K562 (cell line): Measurements from ENCODE around the gene KCND1. TPM values are rescaled to one million over a fixed set of nuclear protein-coding genes. Genes with fewer than 3 reads are reported as not detected.

Experiments
- ATAC-seq: fragments of 200-7000 bp; cut with Tn5 transposase; 3 replicates; pipeline ENCODE4 v1.9.1; 2020; ENCODE audit warnings: moderate library complexity
- BruUV-seq: library from RNA; stranded (reverse); fragments of 400-500 nt; replicated peaks from 2 replicates; lab custom pipeline; 2021; lab: Mats Ljungman, UMichigan
- CTCF ChIA-PET: fragments of 300-600 bp; formaldehyde crosslinking; extraction: SDS; loops from one replicate; lab custom pipeline; 2021; ENCODE audit warnings: low intra/inter-chr PET ratio; lab: Yijun Ruan, JAX
- POLR2A ChIA-PET: fragments of 300-600, 350-650 bp; sonication (Branson Sonifier 250); formaldehyde crosslinking; extraction: SDS; loops from one replicate; lab custom pipeline; 2021; ENCODE audit warnings: antibody characterized with exemption, inconsistent platforms; lab: Yijun Ruan, JAX
- DNase-seq, 4 experiments: peaks; one replicate each; pipeline versions ENCODE4 v3.0.0 to v3.0.0-alpha.2; 2011 to 2018; ENCODE audit warnings: low spot score in 3 of 4, mixed read lengths in 3 of 4; ENCODE audit errors: extremely low read depth in 1 of 4
- FAIRE-seq: peaks from 2 replicates; lab custom pipeline; 2011; peaks lifted over from hg19 to GRCh38; lab: Jason Lieb, UNC
- H2AFZ ChIP-seq: 2 replicates; pipeline ENCODE4 v1.6.0; 2011; ENCODE audit warnings: low read depth, low read length, control low read depth, inconsistent platforms
- H3K27ac ChIP-seq: fragments of 200-600 bp; 3 replicates; pipeline ENCODE4 v1.8.0; 2011; ENCODE audit warnings: low read depth, mild to moderate bottlenecking, control low read depth, inconsistent platforms, low read length, moderate library complexity, mixed read lengths; ENCODE audit errors: extremely low read depth
- H3K27me3 ChIP-seq, 2 experiments: fragments of 300-600 bp in 1 of 2; 2 replicates in 1 of 2; 3 replicates in 1 of 2; pipeline versions ENCODE4 v1.6.0 to v1.8.0; 2011; ENCODE audit warnings: inconsistent platforms in 2 of 2, low read length in 2 of 2, mild to moderate bottlenecking in 1 of 2, mixed read lengths in 1 of 2, moderate library complexity in 1 of 2; ENCODE audit not compliant: control insufficient read depth in 2 of 2, insufficient read depth in 2 of 2
- H3K36me3 ChIP-seq: fragments of 300-600 bp; 3 replicates; pipeline ENCODE4 v1.8.0; 2011; ENCODE audit warnings: mild to moderate bottlenecking, low read length, inconsistent platforms; ENCODE audit not compliant: control insufficient read depth, insufficient read depth
- H3K4me1 ChIP-seq, 2 experiments: fragments of 200-600 bp in 1 of 2; replicated peaks in 1 of 2; 2 replicates in 1 of 2; 3 replicates in 1 of 2; pipeline versions ENCODE4 v1.5.1 to v1.8.0; 2011; ENCODE audit warnings: inconsistent platforms in 2 of 2, low read length in 2 of 2, mild to moderate bottlenecking in 1 of 2, mixed read lengths in 1 of 2, moderate library complexity in 1 of 2; ENCODE audit not compliant: control insufficient read depth in 2 of 2, insufficient read depth in 2 of 2
- H3K4me2 ChIP-seq: 2 replicates; pipeline ENCODE4 v1.6.1; 2011; ENCODE audit warnings: low read length, control low read depth, inconsistent platforms, mixed read lengths; ENCODE audit not compliant: insufficient read depth
- H3K4me3 ChIP-seq: fragments of 200-600 bp; sonication (generic), shearing (Covaris generic); 2 replicates; pipeline ENCODE4 v1.5.1; 2016; ENCODE audit warnings: control low read depth, inconsistent platforms
- H3K79me2 ChIP-seq: fragments of 200-600 bp; 3 replicates; pipeline ENCODE4 v1.8.0; 2011; ENCODE audit warnings: low read length, inconsistent platforms; ENCODE audit not compliant: control insufficient read depth, insufficient read depth
- H3K9ac ChIP-seq, 2 experiments: 2 replicates each; pipeline versions ENCODE4 v1.6.0 to v1.6.1; 2011; ENCODE audit warnings: low read depth in 2 of 2, low read length in 2 of 2, control low read depth in 1 of 2, inconsistent platforms in 1 of 2, mild to moderate bottlenecking in 1 of 2, mixed read lengths in 1 of 2; ENCODE audit not compliant: insufficient read depth in 1 of 2
- H3K9me1 ChIP-seq: one replicate; pipeline ENCODE4 v1.6.0; 2011; ENCODE audit warnings: inconsistent platforms, mild to moderate bottlenecking, low read length, moderate library complexity; ENCODE audit not compliant: control insufficient read depth, insufficient read depth
- H3K9me3 ChIP-seq: replicated peaks from 2 replicates; pipeline ENCODE4 v1.5.1; 2011; ENCODE audit warnings: low read depth, low read length, inconsistent platforms; ENCODE audit not compliant: control insufficient read depth, insufficient read depth
- H4K20me1 ChIP-seq: replicated peaks from 2 replicates; pipeline ENCODE4 v1.6.1; 2011; ENCODE audit warnings: low read length, inconsistent platforms, mixed read lengths; ENCODE audit not compliant: control insufficient read depth, insufficient read depth
- EHMT2 ChIP-seq: fragments of 450-650 bp; IDR thresholded peaks from 2 replicates; pipeline ENCODE4 v1.6.1; 2018; ENCODE audit warnings: antibody characterized with exemption
- MIER1 ChIP-seq: fragments of 450-650 bp; IDR thresholded peaks from 2 replicates; pipeline ENCODE4 v1.6.1; 2016; ENCODE audit warnings: antibody characterized with exemption, mild to moderate bottlenecking, low read depth
- MYNN ChIP-seq, 2 experiments: sonication (generic); formaldehyde crosslinking in 1 of 2; IDR thresholded peaks; 2 replicates each; pipeline versions ENCODE4 v1.5.0 to v1.6.1; 2016 to 2020; ENCODE audit warnings: antibody characterized with exemption in 1 of 2, missing genetic modification reagents in 1 of 2
- NCOA1 ChIP-seq: fragments of 450-650 bp; IDR thresholded peaks from 2 replicates; pipeline ENCODE4 v1.6.1; 2016; ENCODE audit warnings: low read depth
- PRMT5 ChIP-seq: sonication (generic); formaldehyde crosslinking; IDR thresholded peaks from 2 replicates; pipeline ENCODE4 v1.5.0; 2020; ENCODE audit warnings: missing genetic modification reagents
- SIN3A ChIP-seq, 2 experiments: fragments of 150-350 bp in 1 of 2; IDR thresholded peaks; 2 replicates each; pipeline ENCODE4 v1.6.1; 2011 to 2016; ENCODE audit warnings: borderline replicate concordance in 2 of 2, low read depth in 2 of 2, low read length in 2 of 2, mild to moderate bottlenecking in 2 of 2, moderate library complexity in 2 of 2; ENCODE audit not compliant: control insufficient read depth in 1 of 2
- YBX1 ChIP-seq: fragments of 450-650 bp; IDR thresholded peaks from 2 replicates; pipeline ENCODE4 v1.7.1; 2016; ENCODE audit warnings: mild to moderate bottlenecking
- ZNF785 ChIP-seq: fragments of 250-450 bp; sonication (Bioruptor Pico); IDR thresholded peaks from 2 replicates; pipeline ENCODE4 v1.4.0; 2020; ENCODE audit warnings: mild to moderate bottlenecking
- WGBS: fragments of 100-300 bp; shearing (Covaris generic); methylation state at CpG from one replicate; pipeline ENCODE4 v1.1.6; 2016; ENCODE audit warnings: low coverage, mixed read lengths; ENCODE audit not compliant: insufficient coverage; ENCODE audit errors: missing lambda C conversion rate; 5-methylcytosine and 5-hydroxymethylcytosine counted together
- in situ Hi-C: fragments of 300-500 bp; cut with MboI; formaldehyde crosslinking; loops from 4 replicates; pipeline ENCODE4 v1.15.0; 2018; ENCODE audit warnings: inconsistent platforms, mixed read lengths
- intact Hi-C: fragments of 100-400 bp; cut with micrococcal nuclease; formaldehyde crosslinking; loops from 2 replicates; pipeline ENCODE4 v1.14.2; 2022
- polyA plus RNA-seq, 8 experiments: library from polyadenylated mRNA; depleted of rRNA in 4 of 8; stranded (reverse) in 5 of 8; unstranded in 3 of 8; fragments of >200 nt; fragmentation: Nextera tagmentation in 2 of 8; fragmentation: Illumina TruSeq in 1 of 8; extraction: Ambion mirVana in 2 of 8; extraction: Trizol in 1 of 8; gene quantifications; 2 replicates each; pipeline versions ENCODE4 v1.2.1 to v1.2.3, GENCODE V29; 2011 to 2014; ENCODE audit warnings: inconsistent platforms in 1 of 8, missing spikeins in 1 of 8
- total RNA-seq, 7 experiments: library from RNA; depleted of rRNA in 6 of 7; stranded (reverse); fragments of >200 nt in 6 of 7; fragmentation: Illumina TruSeq in 2 of 7; extraction: Trizol in 2 of 7; gene quantifications; 2 replicates each; pipeline versions ENCODE4 v1.2.1 to v1.2.3, GENCODE V29; 2011 to 2021; ENCODE audit warnings: low replicate concordance in 1 of 7
- TF ChIP-seq, protein P1 (sequence below), 2 experiments: fragments of 450-650 bp; formaldehyde crosslinking in 1 of 2; IDR thresholded peaks; 2 replicates each; pipeline versions ENCODE4 v1.4.0 to v1.6.1; 2014 to 2020; ENCODE audit warnings: mild to moderate bottlenecking in 2 of 2, borderline replicate concordance in 1 of 2, low read depth in 1 of 2
- TF ChIP-seq, protein P2 (sequence below): fragments of 200-800 bp; sonication (Bioruptor generic); IDR thresholded peaks from 2 replicates; pipeline ENCODE4 v1.6.1; 2017; ENCODE audit warnings: missing genetic modification characterization, missing compliant biosample characterization

The KCND1 gene
- total and polyA plus RNA-seq, 9 of the 15 experiments (the other 6 are each of a cell fraction or from before 2014, with no cell fraction given) = 0.06 to 0.83 (median 0.39) TPM; not detected in 1

GRCh38 chrX:48996969-48997368 lies 25.3 kb upstream of the KCND1 start:
- no TSS peak for BruUV-seq
- H4K20me1 ChIP-seq = no peaks in the 10 kb centered on the region
- ATAC-seq (no peak; the same call in 2 of the 3 replicates), DNase-seq (peak; percentile 31 to 61 (median 56)), FAIRE-seq (no peak)
- WGBS = 34% methylated on average over 4 of the region's 6 CpGs
- peaks cover 0 to 3% of the 10 kb centered on the region in 2 experiments; a peak in 2 of 5 replicates for H3K4me1 ChIP-seq
- H3K4me3 ChIP-seq = no peak overlapping the region
- peaks cover 51% of the 10 kb centered on the region; the same call in 2 of the 3 replicates for H3K36me3 ChIP-seq
- CTCF ChIA-PET = no interaction called here
- H2AFZ ChIP-seq = no peak overlapping the region
- no peaks in the 10 kb centered on the region for H3K27me3 ChIP-seq
- no peak overlapping the region for H3K9ac ChIP-seq
- H3K79me2 ChIP-seq = peaks cover 15% of the 10 kb centered on the region
- intact Hi-C loops = no loop called here
- in situ Hi-C loops = no loop called here
- no peak overlapping the region for H3K27ac ChIP-seq
- POLR2A ChIA-PET = interaction anchor here (1.2 kb wide), 1 partner anchor 39 kb away, joined by 3 read pairs; no protein-coding TSS in a partner anchor
- H3K9me1 ChIP-seq = no peaks in the 10 kb centered on the region
- H3K9me3 ChIP-seq = no peaks in the 10 kb centered on the region
- no peak overlapping the region for H3K4me2 ChIP-seq
- TF ChIP-seq, protein P1, sequence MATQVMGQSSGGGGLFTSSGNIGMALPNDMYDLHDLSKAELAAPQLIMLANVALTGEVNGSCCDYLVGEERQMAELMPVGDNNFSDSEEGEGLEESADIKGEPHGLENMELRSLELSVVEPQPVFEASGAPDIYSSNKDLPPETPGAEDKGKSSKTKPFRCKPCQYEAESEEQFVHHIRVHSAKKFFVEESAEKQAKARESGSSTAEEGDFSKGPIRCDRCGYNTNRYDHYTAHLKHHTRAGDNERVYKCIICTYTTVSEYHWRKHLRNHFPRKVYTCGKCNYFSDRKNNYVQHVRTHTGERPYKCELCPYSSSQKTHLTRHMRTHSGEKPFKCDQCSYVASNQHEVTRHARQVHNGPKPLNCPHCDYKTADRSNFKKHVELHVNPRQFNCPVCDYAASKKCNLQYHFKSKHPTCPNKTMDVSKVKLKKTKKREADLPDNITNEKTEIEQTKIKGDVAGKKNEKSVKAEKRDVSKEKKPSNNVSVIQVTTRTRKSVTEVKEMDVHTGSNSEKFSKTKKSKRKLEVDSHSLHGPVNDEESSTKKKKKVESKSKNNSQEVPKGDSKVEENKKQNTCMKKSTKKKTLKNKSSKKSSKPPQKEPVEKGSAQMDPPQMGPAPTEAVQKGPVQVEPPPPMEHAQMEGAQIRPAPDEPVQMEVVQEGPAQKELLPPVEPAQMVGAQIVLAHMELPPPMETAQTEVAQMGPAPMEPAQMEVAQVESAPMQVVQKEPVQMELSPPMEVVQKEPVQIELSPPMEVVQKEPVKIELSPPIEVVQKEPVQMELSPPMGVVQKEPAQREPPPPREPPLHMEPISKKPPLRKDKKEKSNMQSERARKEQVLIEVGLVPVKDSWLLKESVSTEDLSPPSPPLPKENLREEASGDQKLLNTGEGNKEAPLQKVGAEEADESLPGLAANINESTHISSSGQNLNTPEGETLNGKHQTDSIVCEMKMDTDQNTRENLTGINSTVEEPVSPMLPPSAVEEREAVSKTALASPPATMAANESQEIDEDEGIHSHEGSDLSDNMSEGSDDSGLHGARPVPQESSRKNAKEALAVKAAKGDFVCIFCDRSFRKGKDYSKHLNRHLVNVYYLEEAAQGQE (IDR thresholded peaks at IDR 0.05; ENCODE audit: borderline replicate concordance) = peak; percentile 97
- TF ChIP-seq, protein P1 (CRISPR knock-in tag; IDR thresholded peaks at IDR 0.05; ENCODE audit: low read depth) = peak; percentile 86
- TF ChIP-seq EHMT2 (peak; percentile 92), NCOA1 (peak; percentile 37; the same call in 1 of the 2 replicates), ZNF785 (CRISPR knock-in tag) (no peak), PRMT5 (CRISPR knock-in tag) (0 out of 2 replicates have a peak, but pooled peaks have one; percentile 47), YBX1 (no peak), MYNN (IDR thresholded peaks at IDR 0.05) (no peak), MYNN (CRISPR knock-in tag; IDR thresholded peaks at IDR 0.05) (no peak), MIER1 (peak; percentile 86), SIN3A (IDR thresholded peaks at IDR 0.05; ENCODE audit: borderline replicate concordance in 2 of 2, control insufficient read depth in 1 of 2, low read depth in 2 of 2, low read length in 2 of 2) (peak in 1 of 2 experiments; percentile 67; a peak in 1 of 4 replicates)
- TF ChIP-seq, protein P2, sequence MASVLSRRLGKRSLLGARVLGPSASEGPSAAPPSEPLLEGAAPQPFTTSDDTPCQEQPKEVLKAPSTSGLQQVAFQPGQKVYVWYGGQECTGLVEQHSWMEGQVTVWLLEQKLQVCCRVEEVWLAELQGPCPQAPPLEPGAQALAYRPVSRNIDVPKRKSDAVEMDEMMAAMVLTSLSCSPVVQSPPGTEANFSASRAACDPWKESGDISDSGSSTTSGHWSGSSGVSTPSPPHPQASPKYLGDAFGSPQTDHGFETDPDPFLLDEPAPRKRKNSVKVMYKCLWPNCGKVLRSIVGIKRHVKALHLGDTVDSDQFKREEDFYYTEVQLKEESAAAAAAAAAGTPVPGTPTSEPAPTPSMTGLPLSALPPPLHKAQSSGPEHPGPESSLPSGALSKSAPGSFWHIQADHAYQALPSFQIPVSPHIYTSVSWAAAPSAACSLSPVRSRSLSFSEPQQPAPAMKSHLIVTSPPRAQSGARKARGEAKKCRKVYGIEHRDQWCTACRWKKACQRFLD = no peak
